PC-3 (cell line): ENCODE results near the gene CBL. TPM values are rescaled to one million over a fixed set of nuclear protein-coding genes. Genes with fewer than 3 reads are reported as not detected.
"Not testable (repeated sequence)": the region's sequence is repeated elsewhere in the genome, so short reads cannot be mapped to it uniquely, and the experiment has no call there.

Experiments used
- ATAC-seq: fragments of 200-7000 bp; cut with Tn5 transposase; 2 replicates; pipeline ENCODE4 v1.9.1; 2020; ENCODE audit warnings: mild to moderate bottlenecking, moderate library complexity
- BruUV-seq: library from RNA; stranded (reverse); fragments of 400-500 nt; replicated peaks from 2 replicates; lab custom pipeline; 2021; lab: Mats Ljungman, UMichigan
- CTCF ChIA-PET: fragments of 300-600 bp; sonication (Branson Sonifier 250); formaldehyde crosslinking; loops from one replicate; lab custom pipeline; 2022; ENCODE audit warnings: antibody characterized with exemption; lab: Charles Lee
- POLR2A ChIA-PET: fragments of 300-600 bp; sonication (Branson Sonifier 250); formaldehyde crosslinking; loops from one replicate; lab custom pipeline; 2022; ENCODE audit warnings: antibody characterized with exemption; ENCODE audit not compliant: unreplicated experiment; lab: Charles Lee
- DNase-seq: peaks from one replicate; pipeline ENCODE4 v3.0.0-alpha.2; 2015
- H2AFZ ChIP-seq: fragments of 300-600 bp; sonication (generic); 2 replicates; pipeline ENCODE4 v1.6.0; 2016; ENCODE audit warnings: antibody characterized with exemption, low read length
- H3F3A ChIP-seq: fragments of 300-600 bp; sonication (generic); one replicate; pipeline ENCODE4 v1.6.0; 2017; ENCODE audit warnings: antibody characterized with exemption, low read length, control low read depth, mild to moderate bottlenecking; ENCODE audit not compliant: unreplicated experiment
- H3K27ac ChIP-seq: fragments of 300-600 bp; sonication (generic); 2 replicates; pipeline ENCODE4 v1.5.1; 2016; ENCODE audit warnings: mild to moderate bottlenecking, low read length
- H3K27me3 ChIP-seq: fragments of 300-600 bp; sonication (generic); 2 replicates; pipeline ENCODE4 v1.6.1; 2016; ENCODE audit warnings: low read length, mixed read lengths
- H3K36me3 ChIP-seq: fragments of 300-600 bp; sonication (generic); 2 replicates; pipeline ENCODE4 v1.6.1; 2016; ENCODE audit warnings: low read depth, mixed run types, low read length, mixed read lengths
- H3K4me1 ChIP-seq: fragments of 300-600 bp; sonication (generic); 2 replicates; pipeline ENCODE4 v1.5.1; 2016; ENCODE audit warnings: low read length; ENCODE audit not compliant: insufficient read depth
- H3K4me2 ChIP-seq: fragments of 300-600 bp; sonication (generic); 2 replicates; pipeline ENCODE4 v1.6.0; 2016; ENCODE audit warnings: low read length
- H3K4me3 ChIP-seq: fragments of 300-600 bp; sonication (generic); 2 replicates; pipeline ENCODE4 v1.5.1; 2016; ENCODE audit warnings: mild to moderate bottlenecking, low read length, mixed read lengths
- H3K79me2 ChIP-seq: fragments of 300-600 bp; sonication (generic); 2 replicates; pipeline ENCODE4 v1.6.1; 2017; ENCODE audit warnings: low read length, mixed read lengths
- H3K9ac ChIP-seq: fragments of 300-600 bp; sonication (generic); 2 replicates; pipeline ENCODE4 v1.6.0; 2016; ENCODE audit warnings: mild to moderate bottlenecking, low read length
- H3K9me2 ChIP-seq: fragments of 300-600 bp; sonication (generic); replicated peaks from 2 replicates; pipeline ENCODE4 v1.6.1; 2016; ENCODE audit warnings: mixed run types, low read length, mixed read lengths
- H3K9me3 ChIP-seq: fragments of 300-600 bp; sonication (generic); 2 replicates; pipeline ENCODE4 v1.6.1; 2016; ENCODE audit warnings: low read length, mixed read lengths
- H4K20me1 ChIP-seq: fragments of 300-600 bp; sonication (generic); 2 replicates; pipeline ENCODE4 v1.6.1; 2016; ENCODE audit warnings: low read length, mixed read lengths
- CTCF ChIP-seq: fragments of 300-600 bp; sonication (generic); conservative IDR thresholded peaks from 2 replicates; pipeline ENCODE4 v1.5.1; 2017; ENCODE audit warnings: antibody characterized with exemption, low read depth, mild to moderate bottlenecking, low read length
- EZH2 ChIP-seq: fragments of 300-600 bp; sonication (generic); IDR thresholded peaks from one replicate; pipeline ENCODE4 v1.6.1; 2017; ENCODE audit warnings: antibody characterized with exemption, mild to moderate bottlenecking, low read length; ENCODE audit not compliant: unreplicated experiment
- EZH2phosphoT487 ChIP-seq: fragments of 300-600 bp; sonication (generic); IDR thresholded peaks from 2 replicates; pipeline ENCODE4 v1.6.1; 2018; ENCODE audit warnings: mild to moderate bottlenecking, antibody characterized with exemption, low read length, borderline replicate concordance
- intact Hi-C: fragments of 100-400 bp; cut with micrococcal nuclease; formaldehyde crosslinking; loops from 2 replicates; pipeline ENCODE4 v1.9.0; 2023
- total RNA-seq: library from RNA; depleted of rRNA; stranded (reverse); fragments of >200 nt; gene quantifications from 2 replicates; pipeline ENCODE4 v1.2.3, GENCODE V29; 2014

Gene CBL
- total RNA-seq, 1 experiment from 2014 or later, result 11.4 TPM

- no peak overlapping the region for H3K4me2 ChIP-seq
- CTCF ChIA-PET, result no interaction called here
- H3K9me2 ChIP-seq, result no peaks in the 10 kb centered on the region
- H3F3A ChIP-seq, result no peaks in the 10 kb centered on the region
- no peak overlapping the region for H3K27ac ChIP-seq
- BruUV-seq, result no TSS peak
- POLR2A ChIA-PET, result no interaction called here
- H3K79me2 ChIP-seq, result no peaks in the 10 kb centered on the region
- ATAC-seq, result no peak
- intact Hi-C loops, result no loop called here
- H3K27me3 ChIP-seq, result no peaks in the 10 kb centered on the region
- H3K4me1 ChIP-seq, result no peaks in the 10 kb centered on the region
- no peaks in the 10 kb centered on the region for H3K36me3 ChIP-seq
- TF ChIP-seq EZH2, result no peak
- TF ChIP-seq CTCF, result no peak
- no peak for TF ChIP-seq EZH2phosphoT487
- no peaks in the 10 kb centered on the region for H4K20me1 ChIP-seq
- no peak overlapping the region for H3K4me3 ChIP-seq
- H2AFZ ChIP-seq, result no peak overlapping the region
- no peaks in the 10 kb centered on the region for H3K9me3 ChIP-seq
- H3K9ac ChIP-seq, result no peak overlapping the region
- no peak for DNase-seq
Measured at GRCh38 chr11:119181677-119182412, 24.3 kb upstream of the CBL start.

GRCh38 chr11:119184399-119184798 is 21.7 kb upstream of the CBL start:
- H3K4me1 ChIP-seq, POLR2A ChIA-PET, H3K9ac ChIP-seq, H3K9me3 ChIP-seq, H3K27ac ChIP-seq, DNase-seq, H3K79me2 ChIP-seq, H3K36me3 ChIP-seq, CTCF ChIA-PET, H3F3A ChIP-seq, intact Hi-C loops, H3K27me3 ChIP-seq, ATAC-seq, H4K20me1 ChIP-seq, H3K4me3 ChIP-seq, BruUV-seq, H3K9me2 ChIP-seq, H3K4me2 ChIP-seq, H2AFZ ChIP-seq: not testable (repeated sequence)

GRCh38 chr11:119185981-119186634 is 20.0 kb upstream of the CBL start:
- no peak for ATAC-seq
- Histone ChIP-seq H3K4me1 (peaks cover 13% of the 10 kb centered on the region), H3K9me2 (no peaks in the 10 kb centered on the region), H3F3A (no peaks in the 10 kb centered on the region), H3K27me3 (no peaks in the 10 kb centered on the region), H3K36me3 (no peaks in the 10 kb centered on the region), H3K4me3 (no peak overlapping the region), H3K9me3 (no peaks in the 10 kb centered on the region), H3K4me2 (no peak overlapping the region), H2AFZ (no peak overlapping the region), H3K9ac (no peak overlapping the region), H4K20me1 (no peaks in the 10 kb centered on the region), H3K27ac (no peak overlapping the region), H3K79me2 (no peaks in the 10 kb centered on the region)
- ChIA-PET POLR2A (no interaction called here), CTCF (interaction anchor here (0.6 kb wide), 1 partner anchor 43 kb away, joined by 5 read pairs; no protein-coding TSS in a partner anchor)
- no peak for DNase-seq
- intact Hi-C loops, result no loop called here
- no peak for TF ChIP-seq EZH2phosphoT487
- no peak for TF ChIP-seq CTCF
- no peak for TF ChIP-seq EZH2
- no TSS peak for BruUV-seq
